HG03439 (cell line): ENCODE results near the gene SLC25A23.
A peak's percentile ranks its signal among the peaks of the same experiment; 100 is the strongest.

Source experiments
- ATAC-seq: cut with Tn5 transposase; IDR thresholded peaks from one replicate; pipeline ENCODE4 v1.9.1; 2021; ENCODE audit warnings: mild to moderate bottlenecking, moderate library complexity; ENCODE audit not compliant: unreplicated experiment

Gene SLC25A23

DNA sequence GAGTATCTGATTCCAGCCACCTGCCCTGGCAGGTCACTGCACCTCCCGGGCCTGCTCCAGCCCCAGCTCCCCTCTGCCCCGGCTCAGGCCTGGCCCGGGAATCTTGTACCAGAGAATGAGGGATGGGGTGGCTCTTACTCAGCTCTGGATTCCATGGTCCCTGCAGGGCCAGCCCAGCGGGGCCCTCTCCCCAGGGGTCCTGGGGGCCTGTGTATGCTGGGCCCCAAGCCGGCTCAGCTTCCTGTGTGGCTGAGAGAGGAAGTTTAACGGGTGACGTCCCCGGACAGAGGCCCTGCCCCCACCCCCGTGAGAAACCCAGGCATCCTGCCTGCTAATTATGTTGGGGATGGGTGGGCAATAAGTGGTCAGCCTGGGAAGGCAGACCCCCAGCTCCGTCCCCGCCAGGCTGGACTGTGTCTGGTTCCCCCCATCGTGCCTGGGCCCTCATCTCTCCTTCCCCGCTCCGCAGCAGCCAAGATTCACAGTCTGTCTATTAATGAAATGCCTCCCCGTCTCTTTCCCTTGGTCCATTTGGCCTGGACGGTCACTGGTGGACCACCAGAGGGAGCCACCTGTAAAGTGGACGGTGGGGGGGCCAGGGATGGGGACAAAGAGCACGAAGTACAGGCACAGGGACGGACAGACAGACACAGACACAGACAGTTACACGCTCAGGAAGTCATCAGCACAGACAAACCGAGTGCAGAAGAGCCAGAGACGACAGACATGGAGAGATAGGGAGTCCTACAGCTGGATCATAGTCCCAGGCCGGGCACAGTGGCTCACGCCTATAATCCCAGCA, 22.1 kb upstream of the SLC25A23 start, which contains the start of gene DENND1C:
Gene DENND1C, minus strand, starts transcription at position 247 of the 802 bp plus-strand sequence. Its CDS starts 92 bp downstream, at position 155.
- ATAC-seq: no peak

DNA sequence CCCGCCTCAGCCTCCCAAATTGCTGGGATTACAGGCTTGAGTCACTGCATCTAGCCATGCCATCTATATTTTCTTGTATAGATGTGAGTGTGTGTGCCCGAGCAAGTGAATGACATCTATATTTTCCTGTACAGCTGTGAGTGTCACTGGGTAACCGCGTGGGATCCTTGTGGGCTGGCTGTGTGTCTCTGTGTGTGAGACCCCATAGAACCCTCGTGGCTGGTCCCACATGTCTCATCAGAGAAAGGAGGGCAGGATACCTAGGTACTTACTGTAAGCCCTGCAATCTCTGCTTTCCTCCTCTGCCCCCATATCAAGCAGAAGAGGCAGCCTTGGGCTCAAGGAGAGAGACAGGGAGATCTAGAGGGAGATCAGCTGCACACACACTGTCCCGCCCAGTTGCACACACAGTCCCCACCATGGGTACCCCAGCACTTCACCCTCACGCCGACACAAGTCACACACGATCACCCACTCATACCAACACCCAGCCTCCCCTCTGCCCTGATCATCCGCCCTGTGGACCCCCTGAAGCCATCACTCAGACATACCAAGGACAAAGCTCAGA, 21.3 kb upstream of the SLC25A23 start:
- ATAC-seq: no peak

DNA sequence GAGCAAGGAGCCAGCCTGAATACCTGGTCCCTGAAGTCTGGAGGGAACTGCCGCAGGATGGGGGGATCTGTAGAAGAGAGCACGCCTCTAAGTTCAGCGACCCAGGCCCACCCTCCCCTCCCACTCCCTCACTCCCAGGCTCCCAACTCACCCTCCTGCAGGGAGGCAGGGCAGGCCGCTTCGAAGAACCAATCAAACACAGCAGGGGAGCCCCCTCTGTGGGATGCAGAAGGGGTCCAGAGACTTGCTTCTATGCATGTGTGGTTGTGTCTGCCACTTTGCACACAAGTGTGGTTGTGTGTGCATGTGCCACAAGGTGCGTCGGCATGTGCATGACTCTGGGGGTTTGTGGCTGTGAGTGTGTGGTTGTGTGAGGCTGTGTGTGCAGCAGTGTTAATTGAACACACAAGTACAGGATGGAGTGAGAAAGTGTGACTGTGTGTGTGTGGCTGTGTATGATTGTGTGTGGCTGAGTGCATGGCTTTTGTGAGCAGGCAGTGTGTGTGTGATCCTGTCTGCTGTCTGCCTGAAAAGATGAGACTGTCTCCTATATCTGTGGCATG, 20.3 kb upstream of the SLC25A23 start:
- ATAC-seq: no peak

DNA sequence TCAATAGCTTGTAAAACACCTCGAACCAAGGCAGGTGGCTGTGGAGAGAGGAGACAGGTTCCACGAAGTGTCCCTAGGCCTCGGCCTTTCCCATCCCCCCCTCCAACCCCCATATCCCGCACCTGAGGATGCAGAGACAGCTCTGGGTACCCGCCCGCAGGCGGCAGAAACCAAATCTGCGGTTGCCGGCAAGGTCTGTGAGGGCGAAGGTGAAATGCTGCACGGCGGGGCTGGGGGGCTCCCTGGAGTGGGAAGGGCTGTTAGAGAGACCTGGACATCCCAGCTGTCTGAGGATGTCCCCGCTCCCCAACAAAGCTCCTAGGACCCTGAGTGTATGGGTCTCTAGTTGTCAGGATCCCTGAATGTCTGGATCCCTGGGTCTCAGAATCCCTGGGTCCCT, 19.2 kb upstream of the SLC25A23 start:
- no peak for ATAC-seq

DNA sequence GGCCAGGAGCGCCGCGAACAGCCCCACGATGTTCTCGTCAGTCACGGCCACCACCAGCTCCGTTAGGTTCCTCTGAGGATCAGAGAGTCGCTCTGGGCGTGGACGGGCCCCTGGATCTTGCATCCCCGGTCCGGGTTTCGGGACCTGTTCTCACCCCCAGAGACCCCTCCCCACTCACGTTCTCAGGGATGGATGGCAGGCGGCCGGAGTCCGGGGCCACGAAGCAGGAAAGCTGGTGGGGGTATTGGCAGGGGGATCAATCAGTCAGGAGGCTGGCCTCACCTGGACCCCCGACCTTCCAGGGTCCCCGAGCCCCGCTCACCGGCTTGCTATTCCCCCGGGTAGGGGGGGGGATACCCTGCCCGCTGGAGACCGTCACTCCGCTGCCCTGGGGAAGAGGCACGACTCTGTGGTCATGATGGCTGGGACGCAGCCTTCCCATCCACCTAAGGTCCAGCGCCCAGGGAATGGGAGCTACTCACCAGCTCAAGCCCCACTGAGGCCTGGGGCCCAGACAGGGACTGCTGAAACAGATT, 17.4 kb upstream of the SLC25A23 start:
- no peak for ATAC-seq

DNA sequence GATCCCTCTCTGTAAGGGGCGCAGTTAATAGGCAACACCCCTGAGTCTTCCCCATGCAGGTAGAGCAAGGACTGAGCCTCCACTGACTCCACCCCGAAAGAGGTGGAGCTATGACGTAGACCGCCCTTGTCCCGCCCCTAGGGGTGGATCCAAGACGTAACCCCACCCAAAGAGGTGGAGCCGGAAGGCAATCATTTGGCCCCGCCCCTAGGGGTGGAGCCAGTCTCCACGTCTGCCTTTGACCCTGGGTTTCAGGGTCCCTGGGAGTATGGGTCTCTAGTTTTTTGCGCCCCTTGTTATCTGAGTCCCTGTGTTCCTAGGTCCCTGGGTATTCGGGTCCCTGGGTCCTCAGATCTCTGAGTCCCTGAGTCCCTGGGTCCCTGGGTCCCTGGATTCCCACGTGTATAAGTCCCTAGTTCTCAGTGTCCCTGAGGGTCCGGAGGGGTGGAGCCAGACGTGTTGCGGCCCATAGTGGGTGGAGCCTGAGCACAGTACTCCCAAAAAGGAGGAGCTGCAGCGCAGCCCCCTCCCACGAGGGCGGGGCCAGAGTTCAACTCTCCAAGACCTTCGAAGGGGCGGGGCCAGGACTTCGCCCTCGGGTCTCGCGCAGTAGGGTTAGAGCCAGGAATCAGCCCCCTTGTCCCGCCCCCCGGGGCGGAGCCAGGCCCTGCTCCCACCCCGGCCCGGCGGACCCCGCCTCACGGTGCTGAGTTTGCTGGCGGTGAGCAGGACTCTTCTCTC, 16.7 kb upstream of the SLC25A23 start:
- no peak for ATAC-seq

DNA sequence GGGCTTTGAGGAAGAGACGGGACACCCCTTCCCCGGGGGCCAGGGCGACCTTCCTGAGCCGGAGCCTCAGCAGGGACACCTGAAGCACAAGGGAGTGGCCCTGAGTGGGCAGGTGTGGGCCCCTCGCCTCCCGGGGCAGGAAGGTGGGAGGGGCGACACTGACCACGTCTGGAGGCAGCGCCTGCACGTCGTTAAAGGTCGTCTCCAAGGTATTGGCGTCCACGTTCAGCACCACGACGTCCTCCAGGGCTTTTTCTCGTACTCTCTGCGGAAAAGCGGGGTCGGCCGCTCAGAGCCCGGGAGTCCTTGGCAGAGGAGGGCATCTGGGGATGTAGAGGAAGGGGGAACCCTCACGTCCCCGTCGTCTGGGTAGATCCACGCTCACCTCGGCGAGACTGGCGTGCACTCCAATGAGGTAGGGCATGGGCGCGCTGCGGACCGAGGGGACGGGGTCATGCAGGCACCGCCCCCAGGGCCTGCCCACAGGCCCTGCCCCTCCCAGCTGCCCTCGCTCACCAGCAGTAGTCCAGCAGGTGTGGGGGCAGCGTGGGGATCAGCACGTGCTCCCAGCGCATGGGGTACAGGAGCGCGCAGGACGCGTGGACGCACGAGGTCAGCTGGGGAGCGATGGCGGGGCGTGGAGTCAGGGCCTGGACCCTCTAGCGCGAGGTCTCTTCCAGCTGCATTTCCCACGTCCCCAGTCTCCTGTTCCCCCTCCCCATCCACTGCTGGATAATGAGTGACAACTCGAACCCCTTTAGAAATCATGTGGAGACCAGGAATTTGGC, 15.9 kb upstream of the SLC25A23 start:
- no peak for ATAC-seq

DNA sequence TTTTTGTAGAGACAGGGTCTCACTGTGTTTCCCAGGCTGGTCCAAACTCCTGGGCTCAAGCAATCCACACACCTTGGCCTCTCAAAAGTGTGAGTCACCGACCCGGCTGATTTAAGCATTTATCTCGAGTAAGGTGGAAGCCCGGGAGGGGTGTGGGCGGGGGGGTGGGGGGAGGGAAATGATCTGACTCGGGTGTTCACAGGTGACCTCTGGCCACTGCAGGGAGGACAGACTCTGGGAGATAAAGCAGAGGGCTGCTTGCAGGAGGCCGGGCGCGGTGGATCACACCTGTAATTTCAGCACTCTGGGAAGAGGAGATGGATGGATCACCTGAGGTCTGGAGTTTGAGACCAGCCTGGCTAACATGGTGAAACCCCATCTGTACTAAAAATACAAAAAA, 14.1 kb upstream of the SLC25A23 start:
- no peak for ATAC-seq

DNA sequence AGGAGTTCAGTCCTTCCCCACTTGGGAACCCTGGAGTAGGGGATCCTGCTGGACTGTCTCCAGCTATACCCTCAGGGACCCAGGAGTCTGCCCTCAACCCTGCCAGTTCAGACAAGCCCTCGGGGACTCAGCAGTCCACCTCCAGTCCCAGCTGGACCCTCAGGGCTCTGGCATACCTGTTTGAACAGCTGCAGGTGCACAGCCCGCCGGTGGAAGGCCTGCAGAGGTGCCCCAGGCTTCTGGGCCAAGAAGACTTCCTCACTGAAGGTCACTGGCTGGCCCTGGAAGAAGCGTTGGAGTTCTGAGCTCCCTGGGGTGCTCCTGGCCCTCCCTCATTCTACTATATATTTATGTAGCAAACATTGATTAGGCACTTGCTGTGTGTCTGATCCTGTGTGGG, 13.1 kb upstream of the SLC25A23 start:
- no peak for ATAC-seq

DNA sequence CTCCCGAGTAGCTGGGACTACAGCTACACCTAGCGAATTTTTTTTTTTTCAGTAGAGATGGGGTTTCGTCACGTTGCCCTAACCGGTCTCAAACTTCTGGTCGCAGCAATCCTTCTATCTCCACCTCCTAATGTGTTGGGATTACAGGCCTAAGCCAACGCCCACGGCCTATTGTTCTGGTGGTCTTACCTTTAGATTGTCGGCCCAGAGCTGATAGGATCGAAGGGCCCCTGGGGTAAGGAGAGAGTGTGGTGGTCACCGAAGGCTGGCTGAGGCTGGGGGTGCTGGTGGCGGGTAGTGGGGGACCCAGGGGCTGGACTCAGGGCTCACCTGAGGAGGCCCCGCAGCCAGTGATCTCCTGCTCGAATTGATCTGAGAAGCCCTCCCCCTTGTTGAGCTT, 11.5 kb upstream of the SLC25A23 start:
- no peak for ATAC-seq

DNA sequence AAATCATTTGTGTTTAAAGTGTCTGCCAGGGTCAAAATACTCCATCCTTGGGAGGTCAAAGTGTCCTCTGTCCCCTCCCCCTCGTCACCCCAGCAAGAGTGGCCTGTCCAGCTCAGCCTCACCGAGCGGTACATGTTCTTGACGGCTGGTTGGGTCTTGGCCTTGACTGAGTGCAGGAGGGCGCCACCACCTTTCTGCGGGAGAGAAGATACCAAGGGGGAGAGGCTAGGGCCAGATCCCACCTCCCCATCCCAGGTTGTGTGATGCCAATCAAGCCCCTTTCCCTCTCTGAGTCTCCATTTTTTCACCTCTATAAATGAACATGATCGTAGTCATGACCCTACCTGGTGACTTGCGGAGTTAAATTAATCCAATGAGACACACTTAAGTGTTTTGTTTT, 10.6 kb upstream of the SLC25A23 start:
- no peak for ATAC-seq

DNA sequence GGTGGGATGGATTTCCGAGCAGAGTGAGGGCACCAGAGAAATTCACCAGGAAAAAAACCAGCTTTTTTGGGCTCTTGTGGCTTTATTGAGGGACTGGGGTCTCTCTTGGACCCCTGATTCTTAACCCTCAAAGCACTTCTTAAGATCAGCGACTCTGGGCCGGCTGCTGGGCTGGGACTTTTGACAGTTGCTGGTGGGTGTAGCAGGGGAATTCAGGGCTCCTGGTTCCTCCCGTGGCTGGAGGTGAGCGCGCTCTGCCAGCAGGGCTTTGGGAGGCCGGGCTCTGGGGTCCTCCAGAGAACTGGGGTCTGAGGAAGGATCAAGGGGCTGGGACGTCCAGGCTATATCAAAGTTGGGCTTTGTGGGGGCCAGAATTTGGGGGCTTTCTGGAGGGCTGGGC, 7.8 kb upstream of the SLC25A23 start:
- no peak for ATAC-seq

DNA sequence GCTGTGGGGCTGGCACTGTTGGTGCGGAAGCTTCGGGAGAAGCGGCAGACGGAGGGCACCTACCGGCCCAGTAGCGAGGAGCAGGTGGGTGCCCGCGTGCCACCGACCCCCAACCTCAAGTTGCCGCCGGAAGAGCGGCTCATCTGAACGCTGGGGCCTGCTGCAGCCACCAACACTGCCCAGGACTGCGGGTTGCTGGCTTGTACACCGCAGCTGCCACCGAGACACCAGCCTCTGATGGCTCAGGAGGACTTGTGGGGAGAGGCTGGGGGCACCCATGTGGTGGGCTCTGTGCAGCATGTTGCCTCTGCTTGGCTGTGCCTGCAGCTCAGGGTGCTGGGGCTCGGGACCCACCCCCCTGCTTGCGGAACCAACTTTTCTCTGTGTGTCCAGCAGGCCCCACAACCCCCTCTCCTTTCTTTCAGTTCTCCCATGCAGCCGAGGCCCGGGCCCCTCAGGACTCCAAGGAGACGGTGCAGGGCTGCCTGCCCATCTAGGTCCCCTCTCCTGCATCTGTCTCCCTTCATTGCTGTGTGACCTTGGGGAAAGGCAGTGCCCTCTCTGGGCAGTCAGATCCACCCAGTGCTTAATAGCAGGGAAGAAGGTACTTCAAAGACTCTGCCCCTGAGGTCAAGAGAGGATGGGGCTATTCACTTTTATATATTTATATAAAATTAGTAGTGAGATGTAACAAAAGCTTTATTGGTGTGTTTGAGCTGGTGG, 7.1 kb upstream of the SLC25A23 start:
- ATAC-seq: no peak

DNA sequence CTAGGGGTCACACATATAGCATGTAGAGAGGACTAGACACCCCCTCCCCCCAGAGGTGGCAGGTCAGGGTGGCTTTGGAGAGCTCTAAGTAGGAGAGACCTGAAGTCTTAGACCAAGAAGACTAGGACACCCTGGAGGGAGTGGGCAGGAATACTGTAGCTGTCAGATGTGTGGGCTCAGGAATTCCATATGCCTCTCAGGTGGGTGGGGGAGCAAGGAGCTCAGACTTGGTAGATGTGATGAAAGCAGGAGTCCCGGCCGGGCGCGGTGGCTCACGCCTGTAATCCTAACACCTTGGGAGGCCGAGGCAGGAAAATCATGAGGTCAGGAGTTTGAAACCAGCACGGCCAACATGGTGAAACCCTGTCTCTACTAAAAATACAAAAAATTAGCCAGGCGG, 6.1 kb upstream of the SLC25A23 start:
- ATAC-seq: no peak

DNA sequence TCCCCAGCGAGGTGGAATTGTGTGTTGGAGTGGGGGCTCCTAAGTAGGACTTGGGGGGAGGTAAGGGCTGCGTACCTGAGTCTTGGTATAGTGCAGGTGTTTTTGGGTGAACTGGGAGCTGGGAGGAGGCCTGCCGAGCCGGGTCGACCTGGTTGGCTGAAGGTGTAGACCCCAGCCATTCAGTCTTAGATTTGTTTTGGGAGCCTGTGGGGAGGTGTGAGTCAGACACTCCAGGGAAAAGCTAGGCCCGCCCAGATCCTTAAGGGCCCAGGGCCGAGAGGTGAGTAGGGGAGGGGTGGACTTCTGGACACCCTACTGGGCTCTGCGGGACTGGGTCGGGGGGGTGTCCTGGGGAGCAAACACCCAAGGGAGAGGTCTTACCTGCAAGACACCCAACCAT, 5.4 kb upstream of the SLC25A23 start:
- ATAC-seq: no peak

DNA sequence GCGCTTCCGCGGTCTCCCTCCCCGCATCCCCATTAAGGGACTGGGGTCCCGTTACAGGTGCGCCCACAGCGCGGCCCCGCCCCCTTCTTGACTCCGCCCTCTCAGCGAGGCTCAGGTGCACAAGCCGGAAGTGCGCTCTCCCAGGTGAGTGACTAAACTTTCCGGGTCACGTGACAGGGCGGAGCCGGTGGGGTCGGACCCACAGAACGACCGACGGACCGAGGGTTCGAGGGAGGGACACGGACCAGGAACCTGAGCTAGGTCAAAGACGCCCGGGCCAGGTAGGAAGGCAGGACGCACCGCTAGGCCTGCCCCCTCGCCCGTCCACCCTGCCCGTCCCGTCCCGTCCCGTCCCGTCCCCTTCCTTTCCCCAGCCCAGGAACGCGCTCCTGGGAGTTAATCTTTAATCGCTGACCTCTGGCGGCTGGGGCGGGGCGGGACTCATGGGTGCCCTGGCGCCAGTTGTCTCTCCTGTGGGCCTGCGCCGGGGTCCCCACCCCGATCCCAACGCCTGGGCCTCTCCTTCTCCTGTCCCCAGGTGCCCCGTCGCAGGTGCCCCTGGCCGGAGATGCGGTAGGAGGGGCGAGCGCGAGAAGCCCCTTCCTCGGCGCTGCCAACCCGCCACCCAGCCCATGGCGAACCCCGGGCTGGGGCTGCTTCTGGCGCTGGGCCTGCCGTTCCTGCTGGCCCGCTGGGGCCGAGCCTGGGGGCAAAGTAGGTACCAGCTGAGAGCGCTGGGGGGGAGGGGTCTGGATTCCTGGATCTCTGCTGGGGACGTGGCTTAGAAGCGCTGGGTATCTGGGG, 4.7 kb upstream of the SLC25A23 start, which contains the start of gene CRB3:
Gene CRB3, plus strand, starts transcription at position 202 of the 804 bp plus-strand sequence. Its CDS starts 431 bp downstream, at position 633.
- ATAC-seq: no peak

DNA sequence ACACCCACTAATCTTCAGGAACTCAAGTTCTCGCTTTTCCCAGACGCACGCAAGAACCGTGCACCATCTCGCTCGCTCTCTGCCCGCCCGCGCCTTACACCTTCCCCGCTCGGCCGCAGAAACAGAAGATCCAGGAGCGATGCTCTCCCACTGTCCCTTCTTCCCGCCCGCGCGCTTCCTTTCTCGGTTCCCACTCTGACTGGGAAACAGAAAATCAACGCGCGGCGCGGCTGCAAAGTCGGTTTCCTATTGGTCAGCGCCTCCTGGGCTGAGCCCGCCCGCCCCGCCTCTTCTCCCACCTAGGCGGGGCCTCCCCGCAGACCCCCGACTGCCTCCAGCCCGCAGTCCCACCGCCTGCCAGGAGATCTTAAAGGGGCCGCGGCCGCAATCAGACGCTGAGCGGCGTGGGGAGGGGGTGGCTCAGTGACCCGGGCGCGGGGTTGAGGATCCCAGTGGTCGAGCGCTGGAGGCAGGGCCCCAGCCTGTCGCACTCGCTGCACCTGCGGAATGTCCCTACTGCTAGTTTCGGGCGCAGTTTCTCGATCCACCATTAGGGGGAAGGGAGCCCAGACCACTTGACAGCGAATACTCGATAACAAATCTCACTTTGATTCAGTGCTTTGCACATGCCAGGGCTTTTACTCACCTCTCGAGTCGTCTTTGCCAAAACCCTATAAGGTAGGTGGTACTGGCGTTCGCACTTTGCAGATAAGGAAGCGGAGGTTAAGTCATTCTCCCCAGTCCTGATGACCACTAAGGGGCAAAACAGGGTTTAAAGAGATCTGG, 700 bp upstream of the SLC25A23 start:
- peak; percentile 67 for ATAC-seq

DNA sequence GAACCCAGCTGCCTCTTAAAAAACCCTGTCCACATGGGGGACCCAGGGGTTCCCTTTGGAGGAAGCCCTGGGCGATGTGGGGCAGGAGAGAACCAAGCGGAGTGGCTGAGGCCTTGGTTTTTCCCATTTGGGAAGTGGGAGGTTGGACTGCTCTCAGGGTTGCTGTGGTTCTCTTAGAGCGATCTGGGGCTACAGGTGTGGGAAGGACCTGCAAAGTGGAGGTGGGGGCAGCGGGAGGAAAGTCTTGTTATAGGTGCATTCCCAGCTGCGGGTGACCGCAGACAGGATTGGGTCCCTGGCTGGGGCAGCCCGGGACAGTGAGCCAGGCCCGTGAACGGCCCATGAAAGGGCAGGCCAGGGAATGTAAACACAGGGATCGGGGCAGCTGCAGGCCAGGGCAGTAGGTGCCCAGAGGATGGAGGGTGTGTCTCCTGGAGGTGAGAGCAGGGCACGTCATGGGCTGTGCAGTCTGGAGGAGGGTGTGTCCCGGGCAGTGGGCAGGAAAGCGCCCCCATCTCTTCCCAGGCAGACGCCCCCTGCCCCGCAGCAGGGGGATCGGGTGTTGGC, 814 bp downstream of the SLC25A23 start:
- no peak for ATAC-seq
